Calu3 (cell line): ENCODE measurements around the gene SPATS2. TPM values are rescaled to one million over a fixed set of nuclear protein-coding genes. Genes with fewer than 3 reads are reported as not detected.

Experiments used
- BruUV-seq: library from RNA; stranded (reverse); fragments of 400-500 nt; replicated peaks from 2 replicates; lab custom pipeline; 2021; lab: Mats Ljungman, UMichigan
- CTCF ChIA-PET: fragments of 300-600 bp; sonication (Branson Sonifier 250); formaldehyde crosslinking; loops from one replicate; lab custom pipeline; 2022; ENCODE audit warnings: antibody characterized with exemption; lab: Charles Lee
- DNase-seq: peaks from one replicate; pipeline ENCODE4 v3.0.0; 2022
- H3K27ac Mint-ChIP-seq: one replicate; pipeline ENCODE4 v1.8.0; 2022; ENCODE audit warnings: mixed read lengths; ENCODE audit not compliant: unreplicated experiment
- H3K27me3 Mint-ChIP-seq: one replicate; pipeline ENCODE4 v1.8.0; 2022; ENCODE audit warnings: mixed read lengths; ENCODE audit not compliant: unreplicated experiment
- H3K36me3 Mint-ChIP-seq: one replicate; pipeline ENCODE4 v1.8.0; 2022; ENCODE audit warnings: mild to moderate bottlenecking, moderate library complexity, mixed read lengths; ENCODE audit not compliant: insufficient read depth, unreplicated experiment
- H3K4me1 Mint-ChIP-seq: one replicate; pipeline ENCODE4 v1.8.0; 2022; ENCODE audit warnings: mild to moderate bottlenecking, low read depth, mixed read lengths; ENCODE audit not compliant: unreplicated experiment
- H3K4me3 Mint-ChIP-seq: one replicate; pipeline ENCODE4 v1.8.0; 2022; ENCODE audit warnings: mild to moderate bottlenecking, low read depth, moderate library complexity, mixed read lengths; ENCODE audit not compliant: unreplicated experiment
- H3K9me3 Mint-ChIP-seq: one replicate; pipeline ENCODE4 v1.8.0; 2022; ENCODE audit warnings: low read depth, mixed read lengths; ENCODE audit not compliant: unreplicated experiment
- intact Hi-C: fragments of 100-400 bp; cut with micrococcal nuclease; formaldehyde crosslinking; loops from one replicate; pipeline ENCODE4 v1.10.0; 2022; ENCODE audit not compliant: unreplicated experiment
- total RNA-seq: library from RNA; stranded (reverse); gene quantifications from 2 replicates; pipeline ENCODE4 v1.2.3, GENCODE V29; 2022
- TF ChIP-seq, protein P1 (sequence below): fragments of 200-600 bp; IDR thresholded peaks from one replicate; pipeline ENCODE4 v1.8.0; 2022; ENCODE audit warnings: antibody characterized with exemption; ENCODE audit not compliant: unreplicated experiment

The SPATS2 gene
- total RNA-seq, 1 experiment from 2014 or later = 23.2 TPM

DNA sequence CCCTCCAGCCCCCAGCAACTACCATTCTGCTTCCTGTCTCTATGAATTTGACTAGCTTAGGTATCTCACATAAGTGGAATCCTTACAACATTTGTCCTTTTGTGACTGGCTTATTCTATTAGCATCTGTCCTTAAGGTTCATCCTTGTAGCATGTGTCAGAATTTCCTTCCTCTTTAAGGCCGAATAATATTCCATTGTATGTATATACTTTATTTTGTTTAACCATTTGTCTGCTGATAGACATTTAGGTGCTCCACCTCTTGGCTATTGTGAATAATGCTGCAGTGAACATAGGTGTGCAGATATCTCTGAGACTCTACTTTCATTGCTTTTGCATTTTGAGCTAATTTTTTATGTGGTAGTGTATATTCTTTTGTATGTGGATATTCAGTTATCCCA, 75.7 kb downstream of the SPATS2 start:
- no TSS peak for BruUV-seq
- TF ChIP-seq, protein P1, sequence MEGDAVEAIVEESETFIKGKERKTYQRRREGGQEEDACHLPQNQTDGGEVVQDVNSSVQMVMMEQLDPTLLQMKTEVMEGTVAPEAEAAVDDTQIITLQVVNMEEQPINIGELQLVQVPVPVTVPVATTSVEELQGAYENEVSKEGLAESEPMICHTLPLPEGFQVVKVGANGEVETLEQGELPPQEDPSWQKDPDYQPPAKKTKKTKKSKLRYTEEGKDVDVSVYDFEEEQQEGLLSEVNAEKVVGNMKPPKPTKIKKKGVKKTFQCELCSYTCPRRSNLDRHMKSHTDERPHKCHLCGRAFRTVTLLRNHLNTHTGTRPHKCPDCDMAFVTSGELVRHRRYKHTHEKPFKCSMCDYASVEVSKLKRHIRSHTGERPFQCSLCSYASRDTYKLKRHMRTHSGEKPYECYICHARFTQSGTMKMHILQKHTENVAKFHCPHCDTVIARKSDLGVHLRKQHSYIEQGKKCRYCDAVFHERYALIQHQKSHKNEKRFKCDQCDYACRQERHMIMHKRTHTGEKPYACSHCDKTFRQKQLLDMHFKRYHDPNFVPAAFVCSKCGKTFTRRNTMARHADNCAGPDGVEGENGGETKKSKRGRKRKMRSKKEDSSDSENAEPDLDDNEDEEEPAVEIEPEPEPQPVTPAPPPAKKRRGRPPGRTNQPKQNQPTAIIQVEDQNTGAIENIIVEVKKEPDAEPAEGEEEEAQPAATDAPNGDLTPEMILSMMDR = no peak
- DNase-seq = no peak
- Mint-ChIP-seq H3K4me1 (peaks cover 10% of the 10 kb centered on the region), H3K27ac (no peak overlapping the region), H3K36me3 (peaks cover 5% of the 10 kb centered on the region), H3K27me3 (no peaks in the 10 kb centered on the region), H3K9me3 (no peaks in the 10 kb centered on the region), H3K4me3 (no peak overlapping the region)
- intact Hi-C loops = loop anchor here (10.0 kb wide), 1 partner anchor 48 kb away; no protein-coding TSS in a partner anchor
- CTCF ChIA-PET = no interaction called here

DNA sequence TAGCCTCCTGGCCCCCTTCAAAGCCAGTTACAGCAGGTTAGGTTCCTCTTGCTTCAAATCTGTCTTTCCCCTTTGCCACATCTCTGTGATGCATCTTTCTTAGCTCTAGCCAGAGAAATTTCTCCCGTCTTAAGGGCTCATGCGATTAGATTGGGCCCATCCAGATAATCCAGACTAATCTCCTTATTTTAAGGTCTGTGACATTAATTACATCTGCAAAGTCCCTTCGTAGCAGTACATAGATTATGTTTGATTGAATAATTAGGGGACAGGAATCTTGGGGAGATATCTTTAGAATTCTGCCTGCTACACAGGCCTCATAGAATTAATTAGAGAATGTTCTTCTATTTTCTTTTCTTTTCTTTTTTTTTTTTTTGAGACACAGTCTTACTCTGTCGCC, 79.3 kb downstream of the SPATS2 start:
- H3K4me3 Mint-ChIP-seq = no peak overlapping the region
- H3K4me1 Mint-ChIP-seq = no peaks in the 10 kb centered on the region
- H3K9me3 Mint-ChIP-seq = no peaks in the 10 kb centered on the region
- CTCF ChIA-PET = interaction anchor here (0.7 kb wide), 1 partner anchor 165 kb away, joined by 3 read pairs; no protein-coding TSS in a partner anchor
- BruUV-seq = no TSS peak
- no peak overlapping the region for H3K27ac Mint-ChIP-seq
- intact Hi-C loops = loop anchor here (10.0 kb wide), 1 partner anchor 52 kb away; no protein-coding TSS in a partner anchor
- H3K36me3 Mint-ChIP-seq = peaks cover 8% of the 10 kb centered on the region
- no peaks in the 10 kb centered on the region for H3K27me3 Mint-ChIP-seq
- TF ChIP-seq, protein P1 = no peak
- no peak for DNase-seq

DNA sequence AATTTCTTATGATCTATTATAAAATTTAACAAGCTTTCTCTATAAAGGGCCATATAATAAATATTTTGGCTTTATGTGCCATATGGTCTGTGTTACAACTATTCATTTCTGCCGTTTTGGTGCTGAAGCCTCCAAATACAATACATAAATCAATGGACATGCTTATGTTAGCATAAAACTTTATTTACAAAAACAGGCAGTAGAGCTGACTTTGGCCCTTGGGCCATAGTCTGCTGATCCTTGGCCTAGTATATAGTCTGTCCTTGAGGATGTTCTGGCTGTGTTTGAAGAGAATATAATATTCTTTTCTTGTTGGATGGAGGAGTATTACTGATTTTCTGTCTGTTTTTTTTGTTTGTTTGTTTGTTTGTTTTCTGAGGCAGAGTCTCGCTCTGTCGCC, 81.6 kb downstream of the SPATS2 start:
- TF ChIP-seq, protein P1 = no peak
- Mint-ChIP-seq H3K36me3 (peaks cover 3% of the 10 kb centered on the region), H3K9me3 (no peaks in the 10 kb centered on the region), H3K27ac (no peak overlapping the region), H3K4me3 (no peak overlapping the region), H3K4me1 (no peaks in the 10 kb centered on the region), H3K27me3 (no peaks in the 10 kb centered on the region)
- intact Hi-C loops = loop anchor here (10.0 kb wide), 1 partner anchor 54 kb away; no protein-coding TSS in a partner anchor
- CTCF ChIA-PET = interaction anchor here (0.6 kb wide), 1 partner anchor 91 kb away, joined by 4 read pairs; no protein-coding TSS in a partner anchor
- no TSS peak for BruUV-seq
- DNase-seq = no peak

- BruUV-seq = no TSS peak
- H3K4me1 Mint-ChIP-seq = peaks cover 10% of the 10 kb centered on the region
- H3K36me3 Mint-ChIP-seq = peaks cover 3% of the 10 kb centered on the region
- CTCF ChIA-PET = no interaction called here
- H3K9me3 Mint-ChIP-seq = no peaks in the 10 kb centered on the region
- TF ChIP-seq, protein P1 = no peak
- DNase-seq = no peak
- H3K27me3 Mint-ChIP-seq = no peaks in the 10 kb centered on the region
- intact Hi-C loops = no loop called here
- H3K4me3 Mint-ChIP-seq = no peak overlapping the region
- H3K27ac Mint-ChIP-seq = no peak overlapping the region
Observed at GRCh38 chr12:49451468-49452259, 84.4 kb downstream of the SPATS2 start.
